Colonic mucosa (tissue), 4 donors: ENCODE results near the gene CTTN. TPM values are rescaled to one million over a fixed set of nuclear protein-coding genes. Genes with fewer than 3 reads are reported as not detected.

Experiments used
- DNase-seq: peaks from one replicate; pipeline ENCODE4 v3.0.0-alpha.2; 2020
- H3K27ac ChIP-seq: fragments of 200-600 bp; one replicate; pipeline ENCODE4 v1.8.0; 2021
- H3K27me3 ChIP-seq: fragments of 200-600 bp; one replicate; pipeline ENCODE4 v1.8.0; 2021
- H3K36me3 ChIP-seq: fragments of 200-600 bp; one replicate; pipeline ENCODE4 v1.8.0; 2021
- H3K4me1 ChIP-seq: fragments of 200-600 bp; one replicate; pipeline ENCODE4 v1.8.0; 2021; ENCODE audit warnings: mild to moderate bottlenecking
- H3K4me3 ChIP-seq: fragments of 200-600 bp; one replicate; pipeline ENCODE4 v1.8.0; 2021
- H3K9ac ChIP-seq, 2 donors: one replicate each; pipeline ENCODE4 v1.7.0; 2013; ENCODE audit warnings: control low read depth in 2 of 2, low read depth in 2 of 2, low read length in 2 of 2
- H3K9me3 ChIP-seq: fragments of 200-600 bp; one replicate; pipeline ENCODE4 v1.8.0; 2021
- CTCF ChIP-seq: fragments of 200-600 bp; IDR thresholded peaks from one replicate; pipeline ENCODE4 v1.8.0; 2022; ENCODE audit warnings: antibody characterized with exemption, mild to moderate bottlenecking
- intact Hi-C: fragments of 100-400 bp; cut with DNase I; formaldehyde crosslinking; loops from one replicate; pipeline ENCODE4 v1.14.1; 2022
- total RNA-seq, 2 donors: library from RNA; stranded (reverse); fragmentation: NEBNext Ultra II Directional in 1 of 2; extraction: Animal tissue kit (Norgen Biotek cat#: 25700) in 1 of 2; gene quantifications; one replicate each; pipeline ENCODE4 v1.2.1, GENCODE V29; 2021
- donor health status: healthy.
- donor health status: DM: no; HTN: no; CAD: no.
- donor health status: DM: no; HTN: no; CAD: no.

CTTN gene
- total RNA-seq: 100 to 1,000 TPM; 249 to 302 TPM

GRCh38 chr11:70397983-70398833 is at the start of gene CTTN:
Gene CTTN (plus strand): TSS chr11:70398529. CDS start chr11:70407298, 8,769 bp downstream.
- Histone ChIP-seq H3K9me3 (no peaks in the 10 kb centered on the region), H3K27me3 (no peaks in the 10 kb centered on the region), H3K36me3 (no peaks in the 10 kb centered on the region), H3K9ac (peak within 1 kb of the TSS; percentile 65 to 93), H3K27ac (peak within 1 kb of the TSS; percentile 64), H3K4me3 (peak within 1 kb of the TSS; percentile 67), H3K4me1 (no peaks in the 10 kb centered on the region)
- TF ChIP-seq CTCF: no peak
- peak; percentile 88 for DNase-seq
- intact Hi-C loops: no loop called here

GRCh38 chr11:70348608-70349007 is 49.7 kb upstream of the CTTN start:
- intact Hi-C loops: no loop called here
- Histone ChIP-seq H3K4me1 (no peaks in the 10 kb centered on the region), H3K27ac (no peak overlapping the region), H3K9ac (no peak overlapping the region), H3K27me3 (no peaks in the 10 kb centered on the region), H3K36me3 (no peaks in the 10 kb centered on the region), H3K9me3 (no peaks in the 10 kb centered on the region), H3K4me3 (no peak overlapping the region)
- DNase-seq: no peak
- no peak for TF ChIP-seq CTCF

- Histone ChIP-seq H3K27ac (no peak overlapping the region), H3K27me3 (no peaks in the 10 kb centered on the region), H3K4me3 (no peak overlapping the region), H3K4me1 (no peaks in the 10 kb centered on the region), H3K9me3 (no peaks in the 10 kb centered on the region), H3K36me3 (peaks cover 11% of the 10 kb centered on the region), H3K9ac (no peak overlapping the region)
- DNase-seq: no peak
- intact Hi-C loops: no loop called here
- TF ChIP-seq CTCF: no peak
Measured at GRCh38 chr11:70351646-70352045, 46.7 kb upstream of the CTTN start.

- no peak overlapping the region for H3K27ac ChIP-seq
- no peak overlapping the region for H3K9ac ChIP-seq
- DNase-seq: no peak
- no peaks in the 10 kb centered on the region for H3K9me3 ChIP-seq
- no peaks in the 10 kb centered on the region for H3K4me1 ChIP-seq
- peaks cover 11% of the 10 kb centered on the region for H3K36me3 ChIP-seq
- no peaks in the 10 kb centered on the region for H3K27me3 ChIP-seq
- intact Hi-C loops: no loop called here
- no peak overlapping the region for H3K4me3 ChIP-seq
- TF ChIP-seq CTCF: no peak
Measured at GRCh38 chr11:70352100-70352499, 46.2 kb upstream of the CTTN start.

GRCh38 chr11:70352601-70353000 is 45.7 kb upstream of the CTTN start:
- H3K27me3 ChIP-seq: no peaks in the 10 kb centered on the region
- H3K4me3 ChIP-seq: no peak overlapping the region
- TF ChIP-seq CTCF: no peak
- peaks cover 11% of the 10 kb centered on the region for H3K36me3 ChIP-seq
- intact Hi-C loops: no loop called here
- H3K9ac ChIP-seq: no peak overlapping the region
- no peaks in the 10 kb centered on the region for H3K4me1 ChIP-seq
- no peak for DNase-seq
- no peak overlapping the region for H3K27ac ChIP-seq
- H3K9me3 ChIP-seq: no peaks in the 10 kb centered on the region
